NCI-H2107 treated with DMSO at 0.1 percent for 48 hours (cell line): Measurements from ENCODE around the gene HMGCS1.
A peak's percentile ranks its signal among the peaks of the same experiment; 100 is the strongest.
"Not testable (repeated sequence)": the region's sequence is repeated elsewhere in the genome, so short reads cannot be mapped to it uniquely, and the experiment has no call there.

Source experiments
- DNase-seq: peaks from one replicate; lab custom pipeline; 2025; ENCODE audit not compliant: unreplicated experiment; lab: John Stamatoyannopoulos, UW

Gene HMGCS1

GRCh38 chr5:43313854-43314457, 744 bp upstream of the HMGCS1 start:
- DNase-seq: peak; percentile 80

- no peak for DNase-seq
Measured at GRCh38 chr5:43312699-43313034, 545 bp downstream of the HMGCS1 start.

- no peak for DNase-seq
Measured at GRCh38 chr5:43312076-43312661, 1.0 kb downstream of the HMGCS1 start.

- no peak for DNase-seq
Measured at GRCh38 chr5:43309637-43310036, 3.6 kb downstream of the HMGCS1 start.

- DNase-seq: no peak
Measured at GRCh38 chr5:43309122-43309521, 4.1 kb downstream of the HMGCS1 start.

- DNase-seq: not testable (repeated sequence)
Measured at GRCh38 chr5:43306954-43307353, 6.3 kb downstream of the HMGCS1 start.

- peak; percentile 66 for DNase-seq
Measured at GRCh38 chr5:43305948-43306565, 7.2 kb downstream of the HMGCS1 start.

- DNase-seq: no peak
Measured at GRCh38 chr5:43304525-43304924, 8.7 kb downstream of the HMGCS1 start.

- DNase-seq: no peak
Measured at GRCh38 chr5:43303242-43303641, 10.0 kb downstream of the HMGCS1 start.

- DNase-seq: no peak
Measured at GRCh38 chr5:43302481-43302880, 10.7 kb downstream of the HMGCS1 start.

GRCh38 chr5:43301653-43302091, 11.5 kb downstream of the HMGCS1 start:
- DNase-seq: no peak

GRCh38 chr5:43300112-43300511, 13.1 kb downstream of the HMGCS1 start:
- DNase-seq: no peak

GRCh38 chr5:43298443-43298842, 14.8 kb downstream of the HMGCS1 start:
- DNase-seq: no peak

- no peak for DNase-seq
Measured at GRCh38 chr5:43296835-43297234, 16.4 kb downstream of the HMGCS1 start.

GRCh38 chr5:43295202-43295601, 18.0 kb downstream of the HMGCS1 start:
- no peak for DNase-seq

GRCh38 chr5:43294226-43294625, 19.0 kb downstream of the HMGCS1 start:
- no peak for DNase-seq

GRCh38 chr5:43290726-43291125, 22.5 kb downstream of the HMGCS1 start:
- no peak for DNase-seq

GRCh38 chr5:43288269-43288831, 24.9 kb downstream of the HMGCS1 start:
- no peak for DNase-seq

- no peak for DNase-seq
Measured at GRCh38 chr5:43287493-43287892, 25.7 kb downstream of the HMGCS1 start.

- DNase-seq: no peak
Measured at GRCh38 chr5:43286623-43287022, 26.6 kb downstream of the HMGCS1 start.

GRCh38 chr5:43281840-43282658, 31.2 kb downstream of the HMGCS1 start:
- no peak for DNase-seq
